ENCODE data around the gene EXD3.

GRCh38 chr9:137354153-137354844 lies 68.7 kb downstream of the EXD3 start:
- TF ChIP-seq, protein P1, sequence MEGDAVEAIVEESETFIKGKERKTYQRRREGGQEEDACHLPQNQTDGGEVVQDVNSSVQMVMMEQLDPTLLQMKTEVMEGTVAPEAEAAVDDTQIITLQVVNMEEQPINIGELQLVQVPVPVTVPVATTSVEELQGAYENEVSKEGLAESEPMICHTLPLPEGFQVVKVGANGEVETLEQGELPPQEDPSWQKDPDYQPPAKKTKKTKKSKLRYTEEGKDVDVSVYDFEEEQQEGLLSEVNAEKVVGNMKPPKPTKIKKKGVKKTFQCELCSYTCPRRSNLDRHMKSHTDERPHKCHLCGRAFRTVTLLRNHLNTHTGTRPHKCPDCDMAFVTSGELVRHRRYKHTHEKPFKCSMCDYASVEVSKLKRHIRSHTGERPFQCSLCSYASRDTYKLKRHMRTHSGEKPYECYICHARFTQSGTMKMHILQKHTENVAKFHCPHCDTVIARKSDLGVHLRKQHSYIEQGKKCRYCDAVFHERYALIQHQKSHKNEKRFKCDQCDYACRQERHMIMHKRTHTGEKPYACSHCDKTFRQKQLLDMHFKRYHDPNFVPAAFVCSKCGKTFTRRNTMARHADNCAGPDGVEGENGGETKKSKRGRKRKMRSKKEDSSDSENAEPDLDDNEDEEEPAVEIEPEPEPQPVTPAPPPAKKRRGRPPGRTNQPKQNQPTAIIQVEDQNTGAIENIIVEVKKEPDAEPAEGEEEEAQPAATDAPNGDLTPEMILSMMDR (IDR thresholded peaks at IDR 0.05), result no peak
- no peak for TF ChIP-seq POLR2AphosphoS5 (IDR thresholded peaks at IDR 0.05)
- TF ChIP-seq POLR2A (IDR thresholded peaks at IDR 0.05; ENCODE audit: low read depth), result no peak
- TF ChIP-seq EP300 (IDR thresholded peaks at IDR 0.05), result no peak

All from esophagus muscularis mucosa (tissue), 4 donors.